Psoas muscle (tissue), 8 donors: ENCODE data around the gene RDH5. TPM values are rescaled to one million over a fixed set of nuclear protein-coding genes. Genes with fewer than 3 reads are reported as not detected.

Source experiments
- ATAC-seq, 4 donors: fragments of 200-7000 bp; cut with Tn5 transposase; one replicate each; pipeline ENCODE4 v1.9.1; 2020; ENCODE audit warnings: moderate library complexity in 3 of 4, mild to moderate bottlenecking in 2 of 4
- DNase-seq, 2 donors: peaks; one replicate each; pipeline ENCODE4 v3.0.0-alpha.2; 2020
- H3K27ac ChIP-seq: fragments of 200-600 bp; one replicate; pipeline ENCODE4 v1.8.0; 2022
- H3K27me3 ChIP-seq, 3 donors: fragments of 200-600 bp in 1 of 3; one replicate each; pipeline versions ENCODE4 v1.6.1 to v1.8.0; 2013 to 2022; ENCODE audit warnings: low read length in 2 of 3, mild to moderate bottlenecking in 2 of 3, moderate library complexity in 1 of 3; ENCODE audit not compliant: insufficient read depth in 3 of 3
- H3K36me3 ChIP-seq, 2 donors: fragments of 200-600 bp in 1 of 2; one replicate each; pipeline versions ENCODE4 v1.6.1 to v1.8.0; 2013 to 2022; ENCODE audit warnings: low read depth in 1 of 2, mild to moderate bottlenecking in 1 of 2, moderate library complexity in 1 of 2; ENCODE audit not compliant: insufficient read depth in 1 of 2
- H3K4me1 ChIP-seq: fragments of 200-600 bp; one replicate; pipeline ENCODE4 v1.8.0; 2022
- H3K4me3 ChIP-seq: fragments of 200-600 bp; one replicate; pipeline ENCODE4 v1.8.0; 2022; ENCODE audit warnings: mild to moderate bottlenecking
- H3K9me3 ChIP-seq: fragments of 200-600 bp; one replicate; pipeline ENCODE4 v1.8.0; 2022
- WGBS, 3 donors: extraction: QIAGEN DNeasy Blood & Tissue Kit; methylation state at CpG; one replicate each; pipeline versions ENCODE4 v1.1.6 to v1.1.7; 2013; 5-methylcytosine and 5-hydroxymethylcytosine counted together
- intact Hi-C, 2 donors: fragments of 100-400 bp; cut with DNase I; formaldehyde crosslinking; loops; one replicate each; pipeline versions ENCODE4 v1.11.0 to v1.14.2; 2022
- polyA plus RNA-seq, 3 donors: library from polyadenylated mRNA; stranded (reverse); fragments of 200-250 nt; gene quantifications; one replicate each; pipeline ENCODE4 v1.2.3, GENCODE V29; 2013
- total RNA-seq, 4 donors: library from RNA; stranded (reverse); fragmentation: NEBNext Ultra II Directional in 2 of 4; extraction: Animal tissue kit (Norgen Biotek cat#: 25700) in 2 of 4; gene quantifications; one replicate each; pipeline versions ENCODE4 v1.2.1 to v1.2.4, GENCODE V29; 2021 to 2023
- TF ChIP-seq, protein P1 (sequence below): fragments of 200-600 bp; IDR thresholded peaks from one replicate; pipeline ENCODE4 v1.8.0; 2022; ENCODE audit warnings: antibody characterized with exemption
- donor health status: healthy with polysubstance abuse.
- donor health status: DM: no; HTN: no; CAD: no; lungs with moderate emphysema.
- donor health status: Bipolar disorder and iron deficiency.
- donor health status: healthy.
- donor health status: DM: yes; HTN: yes; CAD: no.
- donor health status: DM: no; HTN: no; CAD: no.
- donor health status: DM: no; HTN: no; CAD: no.
- donor health status: DM: yes; HTN: yes; CAD: no.

Gene RDH5
- total and polyA plus RNA-seq, 7 donors, result 7.0 to 25.4 (median 11.9) TPM

DNA sequence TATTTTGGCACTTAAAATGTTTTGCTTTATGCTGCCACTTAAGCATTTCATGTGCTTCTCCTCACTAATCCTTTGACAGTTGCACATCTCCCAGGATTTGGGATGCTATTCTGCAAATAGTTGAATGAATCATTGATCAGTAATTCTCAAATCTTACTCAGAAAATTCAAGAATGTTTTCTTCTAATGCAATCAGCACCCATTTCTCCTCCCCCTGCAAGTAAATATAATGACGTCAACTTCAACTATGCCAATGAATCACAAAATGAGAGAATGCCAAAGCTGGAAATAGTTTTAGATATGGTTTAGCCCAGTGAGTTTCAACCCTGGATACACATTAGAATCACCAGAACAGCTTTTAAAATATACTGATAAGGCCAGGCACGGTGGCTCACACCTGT lies 6.5 kb upstream of the RDH5 start:
- no peak overlapping the region for H3K4me3 ChIP-seq
- intact Hi-C loops, result no loop called here

DNA sequence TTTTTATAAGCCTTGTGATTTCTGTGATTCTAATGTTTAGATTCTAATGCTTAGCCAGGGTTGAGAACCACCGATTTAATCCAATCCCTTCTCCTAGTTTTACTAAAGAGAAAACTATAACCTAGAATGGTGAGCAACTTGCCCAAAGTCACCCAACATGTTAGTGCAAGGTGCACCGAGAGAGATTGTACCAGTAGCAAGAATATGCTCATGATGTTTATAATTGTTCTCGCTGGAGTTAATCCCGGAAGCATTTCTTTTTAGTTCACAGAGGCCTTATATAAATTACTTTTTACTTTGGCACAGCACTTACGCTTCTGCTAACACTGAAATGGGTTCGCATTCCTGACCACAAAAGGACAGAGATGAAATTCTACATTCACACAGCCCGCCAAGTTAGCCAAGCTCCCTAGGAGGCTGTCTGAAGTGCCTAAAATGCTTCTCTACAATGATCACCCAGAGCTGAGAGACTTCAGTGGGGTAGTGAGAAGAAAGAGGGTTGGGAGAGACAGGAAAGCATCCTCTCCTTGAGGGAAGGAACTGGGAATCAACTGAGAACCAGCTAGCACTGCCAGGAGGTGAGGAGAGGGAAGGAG lies 4.9 kb upstream of the RDH5 start:
- intact Hi-C loops, result loop anchor here in 1 of 2 donors (5.0 kb wide), 1 partner anchor 33 kb away; a partner anchor contains a TSS
- WGBS, 3 donors, result 27 to 47% (median 30%) methylated on average over 7 of the region's 7 CpGs
- Histone ChIP-seq H3K4me3 (peak overlapping the region; percentile 69), H3K36me3 (no peaks in the 10 kb centered on the region), H3K4me1 (peaks cover 79% of the 10 kb centered on the region), H3K27me3 (no peaks in the 10 kb centered on the region), H3K9me3 (no peaks in the 10 kb centered on the region), H3K27ac (peak overlapping the region; percentile 92)
- ATAC-seq (no peak), DNase-seq (peak in 1 of 2 donors; percentile 2)
- TF ChIP-seq, protein P1, sequence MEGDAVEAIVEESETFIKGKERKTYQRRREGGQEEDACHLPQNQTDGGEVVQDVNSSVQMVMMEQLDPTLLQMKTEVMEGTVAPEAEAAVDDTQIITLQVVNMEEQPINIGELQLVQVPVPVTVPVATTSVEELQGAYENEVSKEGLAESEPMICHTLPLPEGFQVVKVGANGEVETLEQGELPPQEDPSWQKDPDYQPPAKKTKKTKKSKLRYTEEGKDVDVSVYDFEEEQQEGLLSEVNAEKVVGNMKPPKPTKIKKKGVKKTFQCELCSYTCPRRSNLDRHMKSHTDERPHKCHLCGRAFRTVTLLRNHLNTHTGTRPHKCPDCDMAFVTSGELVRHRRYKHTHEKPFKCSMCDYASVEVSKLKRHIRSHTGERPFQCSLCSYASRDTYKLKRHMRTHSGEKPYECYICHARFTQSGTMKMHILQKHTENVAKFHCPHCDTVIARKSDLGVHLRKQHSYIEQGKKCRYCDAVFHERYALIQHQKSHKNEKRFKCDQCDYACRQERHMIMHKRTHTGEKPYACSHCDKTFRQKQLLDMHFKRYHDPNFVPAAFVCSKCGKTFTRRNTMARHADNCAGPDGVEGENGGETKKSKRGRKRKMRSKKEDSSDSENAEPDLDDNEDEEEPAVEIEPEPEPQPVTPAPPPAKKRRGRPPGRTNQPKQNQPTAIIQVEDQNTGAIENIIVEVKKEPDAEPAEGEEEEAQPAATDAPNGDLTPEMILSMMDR, result no peak

More for the DNA sequence above, 6.5 kb upstream of the RDH5 start:
- 35 to 61% (median 50%) methylated on average over 2 of the region's 2 CpGs for WGBS, 3 donors
- H3K27me3 ChIP-seq, result no peaks in the 10 kb centered on the region
- H3K4me1 ChIP-seq, result peaks cover 72% of the 10 kb centered on the region
- no peak for ATAC-seq
- peak overlapping the region; percentile 92 for H3K27ac ChIP-seq
- no peaks in the 10 kb centered on the region for H3K36me3 ChIP-seq
- DNase-seq, result peak in 1 of 2 donors; percentile 22
- TF ChIP-seq, protein P1, result no peak
- H3K9me3 ChIP-seq, result no peaks in the 10 kb centered on the region

DNA sequence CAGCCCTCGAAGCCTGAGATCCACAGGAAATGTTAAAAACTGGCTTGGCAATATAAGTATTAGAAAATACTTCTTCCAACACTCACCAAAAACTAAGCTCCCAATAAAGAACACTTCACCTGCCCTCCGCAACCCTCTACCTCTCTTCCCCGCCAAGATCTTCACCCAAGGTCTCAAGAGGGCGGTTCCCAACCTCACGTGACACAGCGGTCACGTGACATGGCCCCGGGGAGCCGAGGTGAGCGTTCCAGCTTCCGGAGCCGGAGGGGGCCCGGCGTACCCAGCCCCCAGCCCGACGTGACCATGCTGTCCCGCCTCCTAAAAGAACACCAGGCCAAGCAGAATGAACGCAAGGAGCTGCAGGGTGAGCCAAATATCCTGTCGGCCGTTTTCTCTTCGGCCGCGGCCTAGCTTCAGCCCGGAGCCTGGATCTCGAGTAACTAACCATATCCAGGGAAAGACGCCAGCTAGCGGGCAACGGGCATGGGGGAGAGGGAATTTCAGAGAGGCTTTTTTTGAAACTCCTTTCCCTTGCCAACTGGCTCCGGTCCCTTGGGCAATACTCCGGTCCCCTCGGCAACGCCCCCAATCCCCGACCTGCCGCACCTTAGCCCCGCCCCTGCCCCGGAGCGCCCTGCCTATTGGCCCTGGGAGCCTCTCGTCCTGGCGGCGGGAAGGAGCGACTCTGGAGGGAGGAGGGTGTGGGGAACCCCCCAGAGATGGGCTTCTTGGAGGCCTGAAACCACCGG lies 4.2 kb upstream of the RDH5 start, which contains the start of gene BLOC1S1:
TSS of gene BLOC1S1 (plus strand) at position 214 of the 749 bp plus-strand sequence. CDS start at position 220, 6 bp downstream.
- intact Hi-C loops, result loop anchor here (1.0 to 5.0 kb wide), 2 partner anchors 11 to 34 kb away; a partner anchor contains a TSS
- H3K9me3 ChIP-seq, result no peaks in the 10 kb centered on the region
- WGBS, 3 donors, result 0 to 1% (median 0%) methylated on average over 42 of the region's 42 CpGs
- H3K36me3 ChIP-seq, result no peaks in the 10 kb centered on the region
- TF ChIP-seq, protein P1, result peak; percentile 6
- peak within 1 kb of the TSS; percentile 69 for H3K4me3 ChIP-seq
- ATAC-seq (peak; percentile 50 to 67 (median 60)), DNase-seq (peak; percentile 94 to 97)
- peaks cover 83% of the 10 kb centered on the region for H3K4me1 ChIP-seq
- H3K27ac ChIP-seq, result peak within 1 kb of the TSS; percentile 92
- no peaks in the 10 kb centered on the region for H3K27me3 ChIP-seq

GRCh38 chr12:55716582-55716957 lies 3.6 kb upstream of the RDH5 start:
- TF ChIP-seq, protein P1, result no peak
- DNase-seq (no peak), ATAC-seq (peak in 1 of 4 donors; percentile 1)
- Histone ChIP-seq H3K36me3 (no peaks in the 10 kb centered on the region), H3K27ac (peak overlapping the region; percentile 92), H3K9me3 (no peaks in the 10 kb centered on the region), H3K4me1 (peaks cover 84% of the 10 kb centered on the region), H3K27me3 (no peaks in the 10 kb centered on the region), H3K4me3 (peak overlapping the region; percentile 69)
- intact Hi-C loops, result loop anchor here (1.0 to 5.0 kb wide), 2 partner anchors 11 to 34 kb away; a partner anchor contains a TSS
- WGBS, 3 donors, result 6 to 8% (median 7%) methylated on average over 13 of the region's 13 CpGs
